Activated T-cell treated with anti-CD3 and anti-CD28 coated beads, Interleukin-2, amount 50 U/mL, for 72 hours (primary cell): ENCODE data around the gene OR9A2. TPM values are rescaled to one million over a fixed set of nuclear protein-coding genes. Genes with fewer than 3 reads are reported as not detected.

Source experiments
- ATAC-seq, 2 donors: fragments of 150-1000 bp; cut with Tn5 transposase; replicated peaks in 1 of 2; 2 replicates each; pipeline ENCODE4 v1.10.0; 2021; ENCODE audit warnings: moderate library complexity in 2 of 2, mild to moderate bottlenecking in 1 of 2
- DNase-seq, 2 donors: peaks; one replicate each; pipeline ENCODE4 v3.0.0; 2021 to 2022; ENCODE audit warnings: mixed read lengths in 1 of 2
- H3K27ac Mint-ChIP-seq: one replicate; pipeline ENCODE4 v1.8.0; 2022; ENCODE audit warnings: mild to moderate bottlenecking, moderate library complexity, mixed read lengths
- H3K27me3 Mint-ChIP-seq: one replicate; pipeline ENCODE4 v1.8.0; 2022; ENCODE audit warnings: low read depth, mixed read lengths
- H3K36me3 Mint-ChIP-seq, 2 donors: one replicate each; pipeline ENCODE4 v1.8.0; 2022; ENCODE audit warnings: mixed read lengths in 2 of 2, mild to moderate bottlenecking in 1 of 2; ENCODE audit not compliant: insufficient read depth in 2 of 2
- H3K4me1 Mint-ChIP-seq: one replicate; pipeline ENCODE4 v1.8.0; 2022; ENCODE audit warnings: low read depth, mixed read lengths
- H3K4me3 Mint-ChIP-seq, 2 donors: one replicate each; pipeline ENCODE4 v1.8.0; 2022; ENCODE audit warnings: mild to moderate bottlenecking in 2 of 2, mixed read lengths in 2 of 2, moderate library complexity in 2 of 2
- H3K9me3 Mint-ChIP-seq, 2 donors: one replicate each; pipeline ENCODE4 v1.8.0; 2022; ENCODE audit warnings: mixed read lengths in 2 of 2
- total RNA-seq, 2 donors: library from RNA; stranded (reverse); gene quantifications; one replicate each; pipeline ENCODE4 v1.2.3, GENCODE V29; 2022

OR9A2 gene
- total RNA-seq, 2 donors from 2014 or later = 0.32 TPM; not detected in 1

GRCh38 chr7:143013473-143013872, 13.5 kb downstream of the OR9A2 start:
- H3K27ac Mint-ChIP-seq = no peak overlapping the region
- H3K4me3 Mint-ChIP-seq = no peak overlapping the region
- no peaks in the 10 kb centered on the region for H3K9me3 Mint-ChIP-seq
- H3K27me3 Mint-ChIP-seq = peaks cover 23% of the 10 kb centered on the region
- ATAC-seq (no peak), DNase-seq (no peak)
- no peaks in the 10 kb centered on the region for H3K4me1 Mint-ChIP-seq
- H3K36me3 Mint-ChIP-seq = no peaks in the 10 kb centered on the region

- Mint-ChIP-seq H3K27ac (no peak overlapping the region), H3K9me3 (no peaks in the 10 kb centered on the region), H3K4me3 (no peak overlapping the region), H3K27me3 (peaks cover 29% of the 10 kb centered on the region), H3K36me3 (no peaks in the 10 kb centered on the region), H3K4me1 (peaks cover 6% of the 10 kb centered on the region)
- ATAC-seq = no peak
- DNase-seq = no peak
These were observed 14.5 kb downstream of the OR9A2 start for GRCh38 chr7:143012409-143012808.

- ATAC-seq (no peak), DNase-seq (no peak)
- H3K4me1 Mint-ChIP-seq = peaks cover 6% of the 10 kb centered on the region
- H3K9me3 Mint-ChIP-seq = no peaks in the 10 kb centered on the region
- peaks cover 29% of the 10 kb centered on the region for H3K27me3 Mint-ChIP-seq
- H3K4me3 Mint-ChIP-seq = no peak overlapping the region
- H3K36me3 Mint-ChIP-seq = no peaks in the 10 kb centered on the region
- H3K27ac Mint-ChIP-seq = no peak overlapping the region
These were observed 14.9 kb downstream of the OR9A2 start for GRCh38 chr7:143012001-143012400.

- Mint-ChIP-seq H3K4me3 (no peak overlapping the region), H3K36me3 (peaks cover 0 to 2% of the 10 kb centered on the region in 2 donors), H3K4me1 (peaks cover 9% of the 10 kb centered on the region), H3K9me3 (no peaks in the 10 kb centered on the region), H3K27ac (no peak overlapping the region), H3K27me3 (peaks cover 21% of the 10 kb centered on the region)
- DNase-seq (peak; percentile 79 to 83), ATAC-seq (peak; percentile 89)
These were observed 18.7 kb downstream of the OR9A2 start for GRCh38 chr7:143008007-143008901.

- ATAC-seq (no peak), DNase-seq (no peak)
- Mint-ChIP-seq H3K27me3 (peaks cover 21% of the 10 kb centered on the region), H3K9me3 (no peaks in the 10 kb centered on the region), H3K27ac (no peak overlapping the region), H3K4me1 (peaks cover 16% of the 10 kb centered on the region), H3K4me3 (no peak overlapping the region), H3K36me3 (peaks cover 0 to 2% of the 10 kb centered on the region in 2 donors)
These were observed 21.2 kb downstream of the OR9A2 start for GRCh38 chr7:143005632-143006260.

- Mint-ChIP-seq H3K36me3 (peaks cover 0 to 2% of the 10 kb centered on the region in 2 donors), H3K27ac (peak overlapping the region; percentile 69), H3K4me3 (peak overlapping the region; percentile 85 to 92), H3K9me3 (no peaks in the 10 kb centered on the region), H3K4me1 (peaks cover 16% of the 10 kb centered on the region), H3K27me3 (peaks cover 12% of the 10 kb centered on the region)
- DNase-seq = peak; percentile 42 to 48
- peak; percentile 75 to 77 for ATAC-seq
These were observed 23.4 kb downstream of the OR9A2 start for GRCh38 chr7:143003393-143004051.

GRCh38 chr7:143002898-143003297, 24.0 kb downstream of the OR9A2 start:
- peaks cover 10% of the 10 kb centered on the region for H3K27me3 Mint-ChIP-seq
- H3K36me3 Mint-ChIP-seq = peaks cover 0 to 2% of the 10 kb centered on the region in 2 donors
- peaks cover 13% of the 10 kb centered on the region for H3K4me1 Mint-ChIP-seq
- ATAC-seq (no peak), DNase-seq (no peak)
- H3K27ac Mint-ChIP-seq = peak overlapping the region; percentile 69
- H3K9me3 Mint-ChIP-seq = no peaks in the 10 kb centered on the region
- peak overlapping the region; percentile 85 to 92 for H3K4me3 Mint-ChIP-seq

- Mint-ChIP-seq H3K27me3 (peaks cover 6% of the 10 kb centered on the region), H3K9me3 (no peaks in the 10 kb centered on the region), H3K27ac (no peak overlapping the region), H3K4me1 (peaks cover 10% of the 10 kb centered on the region), H3K4me3 (no peak overlapping the region), H3K36me3 (peaks cover 0 to 2% of the 10 kb centered on the region in 2 donors)
- ATAC-seq = no peak
- DNase-seq = no peak
These were observed 24.8 kb downstream of the OR9A2 start for GRCh38 chr7:143002106-143002505.

GRCh38 chr7:143000648-143001047, 26.3 kb downstream of the OR9A2 start:
- no peak for ATAC-seq

GRCh38 chr7:142999793-143000192, 27.1 kb downstream of the OR9A2 start:
- H3K36me3 Mint-ChIP-seq = peaks cover 0 to 2% of the 10 kb centered on the region in 2 donors
- H3K27me3 Mint-ChIP-seq = no peaks in the 10 kb centered on the region
- H3K4me1 Mint-ChIP-seq = peaks cover 10% of the 10 kb centered on the region
- no peak overlapping the region for H3K27ac Mint-ChIP-seq
- H3K9me3 Mint-ChIP-seq = no peaks in the 10 kb centered on the region
- ATAC-seq (no peak), DNase-seq (no peak)
- no peak overlapping the region for H3K4me3 Mint-ChIP-seq

More at GRCh38 chr7:143000648-143001047, 26.3 kb downstream of the OR9A2 start:
- peaks cover 0 to 2% of the 10 kb centered on the region in 2 donors for H3K36me3 Mint-ChIP-seq
- DNase-seq = no peak
- H3K4me3 Mint-ChIP-seq = no peak overlapping the region
- no peak overlapping the region for H3K27ac Mint-ChIP-seq
- peaks cover under 1% of the 10 kb centered on the region for H3K27me3 Mint-ChIP-seq
- H3K4me1 Mint-ChIP-seq = peaks cover 10% of the 10 kb centered on the region
- no peaks in the 10 kb centered on the region for H3K9me3 Mint-ChIP-seq

GRCh38 chr7:142998966-142999365, 28.0 kb downstream of the OR9A2 start:
- no peak overlapping the region for H3K4me3 Mint-ChIP-seq
- peaks cover 10% of the 10 kb centered on the region for H3K4me1 Mint-ChIP-seq
- no peak for DNase-seq
- no peak overlapping the region for H3K27ac Mint-ChIP-seq
- peaks cover 0 to 2% of the 10 kb centered on the region in 2 donors for H3K36me3 Mint-ChIP-seq
- H3K27me3 Mint-ChIP-seq = no peaks in the 10 kb centered on the region
- H3K9me3 Mint-ChIP-seq = no peaks in the 10 kb centered on the region
- ATAC-seq = no peak

GRCh38 chr7:142997456-142997989, 29.4 kb downstream of the OR9A2 start:
- H3K4me3 Mint-ChIP-seq = no peak overlapping the region
- H3K27ac Mint-ChIP-seq = no peak overlapping the region
- ATAC-seq (no peak), DNase-seq (no peak)
- no peaks in the 10 kb centered on the region for H3K4me1 Mint-ChIP-seq
- H3K9me3 Mint-ChIP-seq = no peaks in the 10 kb centered on the region
- no peaks in the 10 kb centered on the region for H3K36me3 Mint-ChIP-seq
- no peaks in the 10 kb centered on the region for H3K27me3 Mint-ChIP-seq

- Mint-ChIP-seq H3K36me3 (no peaks in the 10 kb centered on the region), H3K27ac (no peak overlapping the region), H3K27me3 (peaks cover 8% of the 10 kb centered on the region), H3K4me3 (no peak overlapping the region), H3K9me3 (no peaks in the 10 kb centered on the region), H3K4me1 (no peaks in the 10 kb centered on the region)
- DNase-seq (no peak), ATAC-seq (no peak)
These were observed 34.5 kb downstream of the OR9A2 start for GRCh38 chr7:142992427-142992826.
